GM19452 (cell line): Measurements from ENCODE around the gene POU2F3.

Source experiments
- ATAC-seq: cut with Tn5 transposase; IDR thresholded peaks from one replicate; pipeline ENCODE4 v1.9.1; 2021; ENCODE audit not compliant: unreplicated experiment

POU2F3 gene

GRCh38 chr11:120239713-120240640 lies at the start of gene POU2F3:
Gene POU2F3, plus strand, starts transcription at chr11:120240140. Its CDS starts 204 bp downstream, at chr11:120240344.
- no peak for ATAC-seq

DNA sequence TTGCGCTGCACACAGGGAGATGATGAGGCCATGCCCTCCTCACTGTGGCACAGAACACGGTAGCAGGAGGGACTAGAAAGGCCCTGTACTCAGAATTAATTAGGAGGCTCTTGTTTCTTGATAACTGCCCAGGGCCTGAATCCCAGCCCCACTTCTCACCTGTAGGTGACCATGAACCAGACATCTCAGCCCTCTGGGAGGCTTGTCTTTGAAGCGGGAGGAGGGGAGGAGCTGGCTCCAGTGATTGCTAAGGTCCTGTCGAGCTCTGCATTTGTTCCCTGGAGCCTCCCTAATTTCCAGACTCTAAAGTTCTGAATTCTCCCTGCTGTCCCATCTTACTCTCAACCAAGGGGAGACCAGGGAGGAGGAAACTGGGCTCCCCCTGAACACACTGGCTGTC lies 48.9 kb upstream of the POU2F3 start:
- ATAC-seq: no peak

- ATAC-seq: no peak
These were observed 46.9 kb upstream of the POU2F3 start for GRCh38 chr11:120192831-120193625.

DNA sequence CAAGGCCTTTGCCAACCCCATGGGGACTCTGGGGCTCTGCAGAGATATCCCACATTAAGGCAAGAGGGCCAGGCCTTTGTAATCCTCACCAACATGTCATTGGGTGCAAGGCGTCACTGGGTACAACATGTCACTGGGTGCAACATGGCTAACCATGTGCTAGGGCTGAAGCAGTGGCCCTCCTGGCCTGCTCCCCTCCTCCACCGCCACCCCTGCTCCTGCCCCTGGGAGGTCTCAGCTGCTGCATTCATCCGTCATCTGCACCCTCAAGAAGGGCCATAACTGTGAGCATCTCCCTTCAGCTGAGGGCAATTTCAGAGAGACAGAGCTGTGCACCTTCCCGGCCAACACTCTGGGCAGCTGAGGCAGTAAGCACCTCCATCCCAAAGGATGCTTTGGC lies 45.8 kb upstream of the POU2F3 start:
- no peak for ATAC-seq

- ATAC-seq: no peak
These were observed 44.2 kb upstream of the POU2F3 start for GRCh38 chr11:120195601-120196320.

DNA sequence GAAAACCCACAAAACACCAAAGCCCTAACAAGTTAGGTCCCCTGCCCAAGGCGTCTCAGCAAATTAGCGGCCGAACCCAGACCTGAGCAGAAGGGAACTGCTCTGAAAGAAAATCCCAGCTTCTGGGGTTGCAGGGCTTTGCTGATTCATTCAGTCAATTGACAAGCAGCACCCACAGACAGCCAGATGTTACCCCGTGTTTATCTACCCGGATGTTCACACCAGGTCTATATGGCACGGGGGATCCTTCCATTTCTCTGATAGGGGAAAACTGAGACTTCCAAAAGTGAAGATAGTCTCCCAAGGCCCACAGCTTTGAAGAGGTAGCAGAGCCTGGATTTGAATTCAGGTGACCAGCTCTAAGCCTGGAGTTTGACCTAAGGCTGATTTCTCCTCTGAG lies 43.1 kb upstream of the POU2F3 start:
- no peak for ATAC-seq

DNA sequence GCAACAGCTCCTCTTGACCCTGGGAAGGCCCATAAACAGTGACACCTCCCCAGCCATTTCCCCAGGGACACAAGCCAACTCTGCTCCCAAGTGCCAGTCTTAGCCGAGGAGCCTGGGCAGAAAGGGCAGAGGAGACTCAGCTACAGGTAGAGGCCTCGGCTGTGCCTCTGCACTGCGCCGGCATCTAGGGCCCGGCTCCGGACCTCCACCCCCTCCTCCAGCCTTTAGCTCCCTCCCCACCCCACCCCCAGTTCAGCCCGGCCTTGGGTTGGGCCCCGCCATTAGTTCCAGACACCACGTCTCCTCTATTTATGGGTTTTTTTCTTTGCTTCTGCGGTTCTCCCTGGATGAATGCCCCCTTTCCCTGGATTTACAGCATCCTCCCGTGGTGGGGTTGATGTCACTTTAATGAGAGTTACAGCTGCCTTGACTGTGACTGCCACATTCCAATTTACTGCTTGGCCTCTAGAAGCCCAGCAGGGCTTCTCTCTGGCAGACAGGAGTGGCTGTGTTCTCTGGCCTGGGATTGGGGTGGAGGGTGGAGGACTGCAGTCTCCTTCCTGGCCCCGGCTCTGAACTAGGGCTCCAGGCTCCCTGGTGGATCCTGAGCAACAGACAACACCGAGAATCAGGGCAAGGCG lies 42.6 kb upstream of the POU2F3 start:
- no peak for ATAC-seq

DNA sequence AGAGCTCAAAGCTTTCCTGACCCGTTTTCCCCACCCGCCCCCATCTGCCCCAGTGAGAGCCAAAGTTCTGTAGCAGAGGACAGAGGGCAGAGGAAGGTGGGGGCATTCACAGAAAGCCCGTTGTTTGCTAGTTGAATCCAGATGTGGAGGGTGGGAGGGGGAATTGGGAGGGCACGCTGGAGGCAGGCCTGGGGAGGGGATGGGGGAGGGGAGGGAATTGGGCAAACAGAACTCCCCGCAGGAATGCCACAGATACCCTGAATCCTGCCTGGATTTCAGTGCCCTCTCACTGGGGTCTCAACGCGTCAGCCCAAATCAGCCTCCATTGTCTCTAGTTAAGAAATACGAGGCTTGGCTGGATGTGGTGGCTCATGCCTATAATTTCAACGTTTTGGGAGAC lies 42.0 kb upstream of the POU2F3 start:
- ATAC-seq: no peak

DNA sequence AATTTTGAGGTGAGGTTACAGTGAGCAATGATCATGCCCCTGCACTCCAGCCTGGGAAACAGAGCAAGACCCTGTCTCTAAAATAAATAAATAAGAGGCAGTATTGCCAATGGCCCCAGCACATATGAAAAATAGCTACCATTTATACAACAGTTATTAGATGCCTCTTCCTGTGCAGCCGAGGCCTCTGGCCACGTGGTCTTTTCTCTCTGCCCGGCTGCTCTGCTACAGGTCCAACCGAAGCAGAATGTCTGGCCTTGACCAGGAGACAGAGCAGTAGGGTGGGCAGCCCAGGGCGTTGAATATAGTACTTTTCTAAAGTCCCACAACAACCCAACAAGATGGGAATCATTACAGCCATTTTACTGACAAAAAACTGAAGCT lies 41.5 kb upstream of the POU2F3 start:
- ATAC-seq: no peak

DNA sequence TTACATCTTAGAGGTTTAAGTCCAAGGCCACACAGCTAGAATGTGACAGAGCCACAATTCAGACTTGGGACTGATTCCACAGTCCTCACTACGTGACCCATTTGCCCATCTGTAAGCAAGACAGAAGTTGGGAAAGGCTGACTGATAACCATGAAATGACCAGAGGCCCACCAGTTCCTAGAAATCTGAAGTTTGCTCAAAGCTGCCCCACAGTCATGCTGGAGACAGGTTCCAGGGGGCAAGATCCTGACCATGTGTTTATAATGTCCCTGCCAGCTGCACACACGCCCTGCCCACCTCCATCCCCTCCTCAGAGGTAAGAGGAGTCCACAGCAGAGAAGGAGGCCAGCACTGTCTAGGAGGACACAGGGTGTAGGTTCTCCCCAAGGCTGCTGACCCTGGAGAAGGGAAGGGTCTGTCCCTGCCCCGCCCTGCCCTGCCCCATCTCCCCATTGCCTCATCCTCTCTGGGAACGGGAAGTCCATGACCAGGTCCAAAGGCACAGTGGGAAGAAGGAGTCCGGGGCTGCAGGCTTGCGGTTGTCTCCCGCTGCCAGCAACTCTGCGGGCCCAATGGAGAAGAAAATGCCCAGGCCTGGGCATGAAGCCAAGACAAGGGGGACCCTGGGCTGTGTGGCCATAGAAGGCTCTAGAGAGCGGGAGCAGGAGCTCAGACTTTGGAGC lies 41.0 kb upstream of the POU2F3 start:
- ATAC-seq: no peak

DNA sequence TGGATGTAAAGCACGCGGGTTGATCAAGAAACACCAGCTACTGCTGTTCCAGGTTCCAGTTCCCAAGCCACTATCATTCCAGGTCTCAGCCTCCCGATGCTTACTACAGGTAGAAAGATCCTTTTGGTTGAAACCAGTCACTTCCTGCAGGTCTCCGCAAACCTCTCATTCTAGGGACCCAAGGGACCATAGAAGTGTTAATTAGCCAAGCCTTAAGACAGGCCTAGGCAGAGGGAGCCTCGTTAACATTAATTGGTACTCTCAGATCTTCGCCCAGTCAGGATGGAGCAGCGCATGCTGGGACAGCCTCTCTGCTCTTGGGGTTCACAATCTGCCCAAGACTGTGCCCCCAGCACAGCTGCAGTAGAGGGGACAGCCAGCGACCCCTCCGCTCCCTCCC lies 40.3 kb upstream of the POU2F3 start:
- ATAC-seq: no peak

- no peak for ATAC-seq
These were observed 39.3 kb upstream of the POU2F3 start for GRCh38 chr11:120200677-120201076.

DNA sequence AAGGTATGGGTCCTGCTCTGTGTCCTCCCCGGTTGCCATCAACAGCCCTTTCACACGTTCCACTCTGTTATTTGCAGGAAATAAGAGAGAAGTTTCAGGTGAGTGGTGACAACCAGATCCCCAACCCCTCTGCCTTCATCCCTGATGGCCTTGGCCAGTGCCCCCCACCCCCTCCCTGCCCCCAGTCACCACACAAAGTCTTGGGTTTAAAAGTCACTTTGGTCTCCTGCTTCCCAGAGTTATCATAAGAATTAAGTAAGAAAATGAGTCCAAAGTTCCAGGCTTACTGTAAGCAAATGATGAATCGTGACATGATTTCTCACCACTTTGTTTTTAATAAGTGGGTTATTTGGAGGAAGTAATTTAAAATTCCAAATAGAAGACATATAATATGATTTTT lies 38.3 kb upstream of the POU2F3 start:
- no peak for ATAC-seq

DNA sequence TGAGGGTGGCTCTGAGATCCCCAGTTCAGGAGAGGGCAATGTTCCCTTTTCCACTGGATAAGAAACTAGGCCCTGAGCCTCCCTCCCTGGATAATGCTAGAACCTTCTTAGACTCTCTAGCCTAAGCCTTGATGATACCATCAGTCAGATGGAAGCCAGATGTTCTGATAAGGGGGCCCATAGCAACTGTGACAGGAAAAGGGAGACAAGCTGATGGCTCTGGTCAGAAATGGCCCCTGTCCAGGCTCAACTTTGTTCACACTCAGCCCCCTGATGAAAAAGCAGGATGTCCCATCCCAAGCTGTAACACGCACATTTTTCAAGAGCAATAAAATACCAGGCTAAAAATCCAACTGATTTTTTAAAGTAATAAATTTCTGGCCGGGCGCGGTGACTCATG lies 36.3 kb upstream of the POU2F3 start:
- ATAC-seq: no peak

DNA sequence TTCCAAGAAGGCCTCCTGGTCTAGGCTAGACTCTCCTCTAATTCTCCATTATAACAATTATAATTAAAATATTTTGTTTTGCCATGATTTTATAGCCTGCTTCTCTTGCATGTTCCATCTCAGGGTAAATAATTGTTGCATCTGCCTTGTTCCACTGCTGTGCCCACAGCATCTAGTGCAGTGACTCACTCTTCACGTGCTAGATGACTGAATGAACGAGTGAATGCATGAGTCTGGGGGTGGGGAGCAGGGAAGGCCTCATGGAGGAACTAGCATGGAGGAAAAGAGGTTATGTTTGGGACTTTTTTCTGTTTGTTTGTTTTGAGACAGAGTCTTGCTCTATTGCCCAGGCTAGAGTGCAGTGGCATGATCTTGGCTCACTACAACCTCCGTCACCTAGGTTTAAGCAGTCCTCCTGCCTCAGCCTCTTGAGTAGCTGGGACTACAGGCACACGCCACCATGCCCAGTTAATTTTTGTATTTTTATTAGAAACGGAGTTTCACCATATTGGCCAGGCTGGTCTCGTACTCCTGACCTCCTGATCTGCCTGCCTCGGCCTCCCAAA lies 34.3 kb upstream of the POU2F3 start:
- ATAC-seq: no peak

DNA sequence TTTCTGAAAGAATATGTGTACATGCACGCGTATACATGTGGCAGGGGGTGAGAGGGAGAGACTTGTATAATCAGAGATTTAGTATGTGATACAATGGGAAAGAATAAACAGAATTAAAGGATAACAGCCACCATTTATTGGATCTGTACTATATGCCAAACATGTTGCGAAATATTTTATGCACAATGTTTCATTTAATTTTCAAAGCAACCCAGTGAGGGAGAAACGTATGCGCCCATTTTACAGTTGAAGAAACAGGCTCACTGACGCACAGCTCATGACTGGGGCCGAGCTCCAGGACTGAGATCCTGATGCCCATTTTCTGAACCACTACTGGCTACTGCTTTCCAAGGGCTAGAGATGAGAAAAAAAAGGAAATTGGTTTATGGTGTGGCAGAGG lies 32.4 kb upstream of the POU2F3 start:
- no peak for ATAC-seq

- no peak for ATAC-seq
These were observed 31.9 kb upstream of the POU2F3 start for GRCh38 chr11:120208001-120208441.

DNA sequence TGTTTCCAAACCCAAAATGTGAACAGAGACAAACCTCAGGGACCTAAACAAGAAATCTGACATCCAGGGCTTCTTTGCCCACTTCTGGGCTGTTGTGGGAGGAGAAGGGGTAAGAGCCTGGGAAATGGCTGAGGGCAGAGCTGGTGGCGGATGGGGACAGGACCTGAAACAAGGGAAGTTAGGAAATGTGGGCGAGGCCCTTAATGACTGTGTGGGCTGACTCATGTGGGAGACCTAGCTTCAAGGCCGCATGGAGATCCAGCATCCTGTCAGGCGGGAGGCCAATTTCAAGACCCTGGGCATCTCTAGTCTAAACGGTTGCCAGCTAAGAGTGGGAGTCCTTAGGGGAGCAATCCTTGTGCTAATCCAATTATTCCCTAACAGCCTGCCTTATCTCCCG lies 31.2 kb upstream of the POU2F3 start:
- no peak for ATAC-seq

DNA sequence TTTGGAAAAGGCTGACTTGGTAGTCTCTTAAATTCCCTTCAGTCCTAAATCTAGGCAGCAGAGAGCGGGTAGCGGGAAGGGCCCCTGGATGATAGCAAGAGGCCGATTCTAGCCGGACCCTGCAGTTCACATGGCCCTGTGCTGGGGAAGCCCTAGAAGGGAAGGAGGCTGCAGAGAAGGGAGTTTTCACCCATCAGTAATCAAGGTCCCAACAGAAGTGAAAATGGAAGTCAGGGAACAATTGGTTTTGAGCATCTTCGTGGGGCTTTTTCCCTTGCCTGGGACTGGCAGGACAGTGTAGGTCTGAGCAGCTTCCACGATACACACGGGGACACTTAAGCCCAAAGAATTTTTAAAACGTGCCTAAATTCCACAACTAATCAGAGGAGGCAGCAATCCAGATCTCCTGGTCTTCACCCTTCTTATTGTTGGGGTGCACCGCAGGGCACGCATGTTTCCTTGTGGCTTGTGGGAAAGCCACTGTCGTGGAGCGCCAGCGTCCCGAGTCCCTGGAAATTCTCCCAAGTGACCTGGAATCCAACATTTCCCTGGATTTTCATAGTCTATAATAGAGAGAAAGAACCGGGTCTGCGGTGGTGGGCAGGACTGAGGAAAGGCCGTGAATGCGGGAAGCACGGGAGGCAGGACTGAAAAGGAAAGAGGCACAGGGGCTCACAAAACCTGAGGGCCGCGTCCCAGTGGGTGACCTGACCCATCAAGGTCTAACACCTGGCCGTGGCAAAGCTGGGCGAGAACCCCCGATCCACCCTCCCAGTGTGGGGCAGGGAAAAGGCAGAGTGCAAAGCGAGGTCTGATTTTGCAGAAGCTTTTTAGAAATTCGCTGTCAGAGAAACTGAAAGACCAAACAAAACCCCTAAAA lies 30.0 kb upstream of the POU2F3 start:
- no peak for ATAC-seq
